Smooth muscle cell (in vitro differentiated cells): ENCODE results near the gene TMSB15B. TPM values are rescaled to one million over a fixed set of nuclear protein-coding genes. Genes with fewer than 3 reads are reported as not detected.
A peak's percentile ranks its signal among the peaks of the same experiment; 100 is the strongest.
"Not testable (repeated sequence)": the region's sequence is repeated elsewhere in the genome, so short reads cannot be mapped to it uniquely, and the experiment has no call there.

Experiments
- DNase-seq: peaks from one replicate; lab custom pipeline; 2025; ENCODE audit not compliant: unreplicated experiment; lab: John Stamatoyannopoulos, UW
- H2AFZ ChIP-seq: fragments of 200-600 bp; sonication (generic); 2 replicates; pipeline ENCODE4 v1.6.0; 2016; ENCODE audit warnings: antibody characterized with exemption, low read depth, mild to moderate bottlenecking
- H3F3A ChIP-seq: fragments of 200-600 bp; sonication (generic); 2 replicates; pipeline ENCODE4 v1.6.0; 2017; ENCODE audit warnings: antibody characterized with exemption, low read depth
- H3K27ac ChIP-seq: fragments of 200-600 bp; sonication (generic); 2 replicates; pipeline ENCODE4 v1.5.1; 2016; ENCODE audit warnings: low read depth, mild to moderate bottlenecking
- H3K27me3 ChIP-seq: fragments of 200-600 bp; sonication (generic); 2 replicates; pipeline ENCODE4 v1.6.1; 2016; ENCODE audit warnings: low read depth, mild to moderate bottlenecking
- H3K36me3 ChIP-seq: fragments of 200-600 bp; sonication (generic); 2 replicates; pipeline ENCODE4 v1.5.1; 2016; ENCODE audit warnings: low read depth
- H3K4me1 ChIP-seq: fragments of 200-600 bp; sonication (generic); 2 replicates; pipeline ENCODE4 v1.5.1; 2016; ENCODE audit warnings: low read depth
- H3K4me2 ChIP-seq: fragments of 200-600 bp; sonication (generic); 2 replicates; pipeline ENCODE4 v1.6.0; 2016; ENCODE audit warnings: mild to moderate bottlenecking
- H3K4me3 ChIP-seq: fragments of 200-600 bp; sonication (generic); 2 replicates; pipeline ENCODE4 v1.5.1; 2016; ENCODE audit warnings: mild to moderate bottlenecking
- H3K79me2 ChIP-seq: fragments of 200-600 bp; sonication (generic); 2 replicates; pipeline ENCODE4 v1.6.0; 2016; ENCODE audit warnings: low read depth, mild to moderate bottlenecking
- H3K9ac ChIP-seq: fragments of 200-600 bp; sonication (generic); 2 replicates; pipeline ENCODE4 v1.6.0; 2016; ENCODE audit warnings: low read depth
- H3K9me3 ChIP-seq: fragments of 200-600 bp; sonication (generic); replicated peaks from 2 replicates; pipeline ENCODE4 v1.5.1; 2016; ENCODE audit warnings: low read depth
- H4K20me1 ChIP-seq: fragments of 200-600 bp; sonication (generic); 2 replicates; pipeline ENCODE4 v1.6.0; 2016; ENCODE audit warnings: low read depth
- WGBS: methylation state at CpG from one replicate; pipeline ENCODE4 v1.1.7; 2016; ENCODE audit warnings: low lambda C conversion rate; 5-methylcytosine and 5-hydroxymethylcytosine counted together
- polyA plus RNA-seq: library from polyadenylated mRNA; unstranded; fragments of >200 nt; fragmentation: Nextera tagmentation; extraction: Ambion mirVana; gene quantifications from 2 replicates; pipeline ENCODE4 v1.2.1, GENCODE V29; 2016
- total RNA-seq: library from RNA; depleted of rRNA; stranded (reverse); fragments of >200 nt; gene quantifications from 2 replicates; pipeline ENCODE4 v1.2.3, GENCODE V29; 2014
- TF ChIP-seq, protein P1 (sequence below): fragments of 200-600 bp; sonication (generic); IDR thresholded peaks from 2 replicates; pipeline ENCODE4 v1.5.1; 2017; ENCODE audit warnings: borderline replicate concordance, mild to moderate bottlenecking, antibody characterized with exemption; ENCODE audit not compliant: insufficient read depth, poor library complexity, severe bottlenecking

Gene TMSB15B
- total RNA-seq (3.8 and 8.2 TPM in 2 replicates), polyA plus RNA-seq (19.2 and 19.6 TPM in 2 replicates)

GRCh38 chrX:103962411-103963278 lies at the start of gene TMSB15B:
Gene TMSB15B, plus strand, starts transcription at chrX:103962627.
- not testable (repeated sequence) for H2AFZ ChIP-seq, DNase-seq, H4K20me1 ChIP-seq, H3K27ac ChIP-seq, H3K4me3 ChIP-seq, H3F3A ChIP-seq, H3K79me2 ChIP-seq, H3K27me3 ChIP-seq, H3K9ac ChIP-seq, H3K36me3 ChIP-seq, H3K4me2 ChIP-seq, H3K9me3 ChIP-seq, H3K4me1 ChIP-seq
- no CpG with 5 or more reads among the region's 55 CpGs for WGBS

- Histone ChIP-seq H4K20me1 (no peaks in the 10 kb centered on the region), H3F3A (no peaks in the 10 kb centered on the region), H3K4me1 (no peaks in the 10 kb centered on the region), H3K4me2 (no peak overlapping the region), H3K27ac (no peak overlapping the region), H3K27me3 (no peaks in the 10 kb centered on the region), H3K36me3 (no peaks in the 10 kb centered on the region), H2AFZ (no peak overlapping the region), H3K79me2 (no peaks in the 10 kb centered on the region), H3K9me3 (no peaks in the 10 kb centered on the region), H3K9ac (no peak overlapping the region), H3K4me3 (no peak overlapping the region)
- no peak for DNase-seq
- 60% methylated on average over 10 of the region's 10 CpGs for WGBS
- TF ChIP-seq, protein P1, sequence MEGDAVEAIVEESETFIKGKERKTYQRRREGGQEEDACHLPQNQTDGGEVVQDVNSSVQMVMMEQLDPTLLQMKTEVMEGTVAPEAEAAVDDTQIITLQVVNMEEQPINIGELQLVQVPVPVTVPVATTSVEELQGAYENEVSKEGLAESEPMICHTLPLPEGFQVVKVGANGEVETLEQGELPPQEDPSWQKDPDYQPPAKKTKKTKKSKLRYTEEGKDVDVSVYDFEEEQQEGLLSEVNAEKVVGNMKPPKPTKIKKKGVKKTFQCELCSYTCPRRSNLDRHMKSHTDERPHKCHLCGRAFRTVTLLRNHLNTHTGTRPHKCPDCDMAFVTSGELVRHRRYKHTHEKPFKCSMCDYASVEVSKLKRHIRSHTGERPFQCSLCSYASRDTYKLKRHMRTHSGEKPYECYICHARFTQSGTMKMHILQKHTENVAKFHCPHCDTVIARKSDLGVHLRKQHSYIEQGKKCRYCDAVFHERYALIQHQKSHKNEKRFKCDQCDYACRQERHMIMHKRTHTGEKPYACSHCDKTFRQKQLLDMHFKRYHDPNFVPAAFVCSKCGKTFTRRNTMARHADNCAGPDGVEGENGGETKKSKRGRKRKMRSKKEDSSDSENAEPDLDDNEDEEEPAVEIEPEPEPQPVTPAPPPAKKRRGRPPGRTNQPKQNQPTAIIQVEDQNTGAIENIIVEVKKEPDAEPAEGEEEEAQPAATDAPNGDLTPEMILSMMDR: no peak
Measured at GRCh38 chrX:103913356-103914020, 48.9 kb upstream of the TMSB15B start.

- no peaks in the 10 kb centered on the region for H3K9me3 ChIP-seq
- H4K20me1 ChIP-seq: no peaks in the 10 kb centered on the region
- 27% methylated on average over 18 of the region's 18 CpGs for WGBS
- H2AFZ ChIP-seq: no peak overlapping the region
- peak overlapping the region; percentile 66 for H3K4me3 ChIP-seq
- no peak overlapping the region for H3K27ac ChIP-seq
- H3K4me2 ChIP-seq: peak overlapping the region; percentile 88
- DNase-seq: peak; percentile 3
- no peak overlapping the region for H3K9ac ChIP-seq
- H3K4me1 ChIP-seq: no peaks in the 10 kb centered on the region
- no peaks in the 10 kb centered on the region for H3K36me3 ChIP-seq
- H3K79me2 ChIP-seq: no peaks in the 10 kb centered on the region
- no peaks in the 10 kb centered on the region for H3F3A ChIP-seq
- no peaks in the 10 kb centered on the region for H3K27me3 ChIP-seq
- TF ChIP-seq, protein P1: peak; percentile 42
Measured at GRCh38 chrX:103918050-103918449, 44.4 kb upstream of the TMSB15B start.

GRCh38 chrX:103918571-103919269 lies 43.7 kb upstream of the TMSB15B start:
- Histone ChIP-seq H3K9ac (peak overlapping the region; percentile 34), H3F3A (no peaks in the 10 kb centered on the region), H3K27ac (no peak overlapping the region), H3K4me1 (no peaks in the 10 kb centered on the region), H4K20me1 (no peaks in the 10 kb centered on the region), H3K4me3 (peak overlapping the region; percentile 66), H2AFZ (peak overlapping the region; percentile 70), H3K4me2 (peak overlapping the region; percentile 88), H3K36me3 (no peaks in the 10 kb centered on the region), H3K9me3 (no peaks in the 10 kb centered on the region), H3K27me3 (no peaks in the 10 kb centered on the region), H3K79me2 (no peaks in the 10 kb centered on the region)
- TF ChIP-seq, protein P1: no peak
- peak; percentile 17 for DNase-seq
- 41% methylated on average over 63 of the region's 64 CpGs for WGBS
